Heart left ventricle (tissue), 16 donors: ENCODE results near the gene RFX2. TPM values are rescaled to one million over a fixed set of nuclear protein-coding genes. Genes with fewer than 3 reads are reported as not detected.
"Not testable (repeated sequence)": the region's sequence is repeated elsewhere in the genome, so short reads cannot be mapped to it uniquely, and the experiment has no call there.

Experiments used
- ATAC-seq, 4 donors: fragments of 200-7000 bp; cut with Tn5 transposase; one replicate each; pipeline ENCODE4 v1.9.1; 2020 to 2022; ENCODE audit warnings: moderate library complexity in 4 of 4, mild to moderate bottlenecking in 3 of 4, moderate number of reproducible peaks in 1 of 4
- DNase-seq, 5 donors: peaks; one replicate each; pipeline ENCODE4 v3.0.0-alpha.2; 2020
- H3K27ac ChIP-seq, 12 donors: fragments of 200-600 bp; sonication (generic) in 4 of 12; one replicate each; pipeline versions ENCODE4 v1.5.0 to v1.8.0; 2016 to 2022; ENCODE audit warnings: mild to moderate bottlenecking in 2 of 12
- H3K27me3 ChIP-seq, 9 donors: fragments of 200-600 bp; sonication (generic) in 2 of 9; one replicate each; pipeline versions ENCODE4 v1.5.1 to v1.8.0; 2016 to 2022; ENCODE audit warnings: mild to moderate bottlenecking in 3 of 9
- H3K36me3 ChIP-seq, 9 donors: fragments of 200-600 bp; sonication (generic) in 2 of 9; one replicate each; pipeline versions ENCODE4 v1.5.0 to v1.8.0; 2018 to 2022; ENCODE audit warnings: mild to moderate bottlenecking in 2 of 9
- H3K4me1 ChIP-seq, 12 donors: fragments of 200-600 bp; sonication (generic) in 4 of 12; one replicate each; pipeline versions ENCODE4 v1.5.0 to v1.8.0; 2016 to 2022; ENCODE audit warnings: mild to moderate bottlenecking in 3 of 12
- H3K4me3 ChIP-seq, 12 donors: fragments of 200-600 bp; sonication (generic) in 4 of 12; one replicate each; pipeline versions ENCODE4 v1.5.0 to v1.8.0; 2017 to 2022; ENCODE audit warnings: mild to moderate bottlenecking in 9 of 12, moderate library complexity in 4 of 12
- H3K9me3 ChIP-seq, 12 donors: fragments of 200-600 bp; sonication (generic) in 4 of 12; one replicate each; pipeline versions ENCODE4 v1.5.0 to v1.8.0; 2016 to 2022; ENCODE audit warnings: mild to moderate bottlenecking in 1 of 12
- POLR2A ChIP-seq, 2 donors: fragments of 450-650 bp; IDR thresholded peaks; one replicate each; pipeline ENCODE4 v1.6.1; 2017; ENCODE audit warnings: antibody characterized with exemption in 2 of 2, mild to moderate bottlenecking in 2 of 2, moderate library complexity in 2 of 2
- WGBS, 4 donors: extraction: QIAGEN DNeasy Blood & Tissue Kit in 2 of 4; methylation state at CpG; one replicate each; pipeline versions ENCODE4 v1.1.5 to v1.1.7; 2013 to 2018; 5-methylcytosine and 5-hydroxymethylcytosine counted together
- intact Hi-C, 10 donors: fragments of 100-400 bp; cut with DNase I; formaldehyde crosslinking; loops; one replicate each; pipeline versions ENCODE4 v1.11.1 to v1.14.2; 2022
- polyA plus RNA-seq, 2 donors: library from polyadenylated mRNA; stranded (reverse); fragments of 200-250 nt; gene quantifications; one replicate each; pipeline ENCODE4 v1.2.3, GENCODE V29; 2013
- total RNA-seq, 9 donors: library from RNA; depleted of rRNA in 2 of 9; stranded (reverse); fragments of >200 nt in 2 of 9; fragmentation: NEBNext Ultra II Directional in 3 of 9; extraction: Animal tissue kit (Norgen Biotek cat#: 25700) in 3 of 9; gene quantifications; one replicate each; pipeline versions ENCODE4 v1.1.0 to v1.2.4, GENCODE V29; 2016 to 2023
- TF ChIP-seq, protein P1 (sequence below), 12 donors: fragments of 200-600 bp; sonication (generic) in 4 of 12; IDR thresholded peaks; one replicate each; pipeline versions ENCODE4 v1.5.0 to v1.8.0; 2018 to 2022; ENCODE audit warnings: antibody characterized with exemption in 12 of 12, mild to moderate bottlenecking in 5 of 12
- donor health status: ischemic (EF 13 %, LVEDD 7.1; RV severe dilation, severe dysfunction).
- donor health status: healthy with polysubstance abuse.
- donor health status: DM: no; HTN: yes; CAD: no.
- donor health status: DM: no; HTN: no; CAD: no.
- donor health status: ischemic (EF 25% LVEDD 6.9; RV normal size, moderate dysfunction).
- donor health status: ischemic (EF 25% LVEDD 5.7; RV mildly dilated, moderate dysfunction).
- donor health status: healthy.
- donor health status: DM: yes; HTN: yes; CAD: no.
- donor health status: ischemic (EF 35%, LVEDD 5.7; RV mildly dilated, moderate dysfunction).
- donor health status: nonischemic (EF 11% LVEDD 7.7; RV severe dilation, severe dysfunction).
- donor health status: DM: yes; HTN: yes; CAD: no.
- donor health status: PGD.
- donor health status: ischemic (EF 29% LVEDD 5.4; RV normal size, mild dysfunction).
- donor health status: nonischemic (EF 23%, LVEDD 6.1; RV moderate dilation, normal function).

Gene RFX2
- total and polyA plus RNA-seq, 11 donors, result 2.8 to 20.0 (median 5.9) TPM

DNA sequence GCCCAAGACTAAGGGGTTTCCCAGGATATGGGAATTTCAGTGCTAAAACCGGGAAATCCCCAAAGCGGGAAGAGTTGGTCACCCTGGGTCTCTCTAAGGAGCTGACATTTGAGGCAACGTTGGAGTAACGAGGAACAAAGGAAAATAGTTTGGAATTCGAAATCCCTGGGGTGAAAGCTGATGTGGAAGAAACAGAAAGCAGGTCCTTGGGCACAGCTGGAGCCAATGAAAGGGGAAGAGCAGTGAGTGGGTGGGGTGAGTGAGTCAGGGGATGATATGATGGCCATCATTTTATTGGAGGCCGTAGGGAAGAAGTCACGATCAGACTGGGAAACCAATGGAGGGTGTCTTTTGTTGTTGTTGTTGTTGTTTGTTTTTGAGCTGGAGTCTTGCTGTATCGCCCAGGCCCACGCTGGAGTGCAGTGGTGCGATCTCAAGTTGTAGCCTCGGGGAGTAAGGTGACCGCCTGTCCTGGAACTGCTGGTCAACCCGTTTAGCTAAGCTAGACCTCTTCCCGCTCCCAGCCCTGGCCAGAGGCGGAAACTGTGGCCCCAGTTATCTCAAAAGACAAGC is 3.4 kb upstream of the RFX2 start:
- TF ChIP-seq POLR2A (IDR thresholded peaks at IDR 0.05), result no peak
- TF ChIP-seq, protein P1, sequence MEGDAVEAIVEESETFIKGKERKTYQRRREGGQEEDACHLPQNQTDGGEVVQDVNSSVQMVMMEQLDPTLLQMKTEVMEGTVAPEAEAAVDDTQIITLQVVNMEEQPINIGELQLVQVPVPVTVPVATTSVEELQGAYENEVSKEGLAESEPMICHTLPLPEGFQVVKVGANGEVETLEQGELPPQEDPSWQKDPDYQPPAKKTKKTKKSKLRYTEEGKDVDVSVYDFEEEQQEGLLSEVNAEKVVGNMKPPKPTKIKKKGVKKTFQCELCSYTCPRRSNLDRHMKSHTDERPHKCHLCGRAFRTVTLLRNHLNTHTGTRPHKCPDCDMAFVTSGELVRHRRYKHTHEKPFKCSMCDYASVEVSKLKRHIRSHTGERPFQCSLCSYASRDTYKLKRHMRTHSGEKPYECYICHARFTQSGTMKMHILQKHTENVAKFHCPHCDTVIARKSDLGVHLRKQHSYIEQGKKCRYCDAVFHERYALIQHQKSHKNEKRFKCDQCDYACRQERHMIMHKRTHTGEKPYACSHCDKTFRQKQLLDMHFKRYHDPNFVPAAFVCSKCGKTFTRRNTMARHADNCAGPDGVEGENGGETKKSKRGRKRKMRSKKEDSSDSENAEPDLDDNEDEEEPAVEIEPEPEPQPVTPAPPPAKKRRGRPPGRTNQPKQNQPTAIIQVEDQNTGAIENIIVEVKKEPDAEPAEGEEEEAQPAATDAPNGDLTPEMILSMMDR (IDR thresholded peaks at IDR 0.05), result no peak
- Histone ChIP-seq H3K4me1 (peaks cover 0 to 24% (median 9%) of the 10 kb centered on the region in 12 donors), H3K27ac (no peak overlapping the region), H3K27me3 (no peaks in the 10 kb centered on the region), H3K4me3 (no peak overlapping the region), H3K9me3 (peaks cover 0 to 9% (median 0%) of the 10 kb centered on the region in 12 donors), H3K36me3 (no peaks in the 10 kb centered on the region)
- WGBS, 4 donors, result 70 to 79% (median 74%) methylated on average over 13 to 15 of the region's 15 CpGs
- intact Hi-C loops, result loop anchor here in 1 of 10 donors (5.0 kb wide), 1 partner anchor 61 kb away; no protein-coding TSS in a partner anchor
- DNase-seq (no peak), ATAC-seq (no peak)

DNA sequence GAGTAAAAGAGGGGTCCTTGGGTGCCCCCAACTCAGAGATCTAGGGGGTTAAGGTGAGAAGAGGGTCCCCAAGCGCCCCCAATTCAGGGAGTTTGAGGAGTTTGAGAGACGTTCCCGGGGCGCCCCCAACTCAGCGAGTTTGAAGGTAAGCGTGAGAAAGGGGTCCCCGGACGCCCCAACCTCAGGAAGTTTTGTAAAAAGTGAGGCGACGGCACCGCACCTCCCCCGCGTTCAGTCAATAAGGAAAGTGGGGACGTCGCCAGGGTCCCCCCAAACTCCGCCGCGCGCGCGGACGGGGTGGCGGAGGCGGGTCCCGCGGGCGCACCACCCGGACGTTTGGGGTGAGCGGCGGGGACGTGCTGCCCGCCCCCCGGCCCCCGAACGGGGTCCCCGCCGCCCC is 353 bp downstream of the RFX2 start:
- peak overlapping the region in 9 of 12 donors; percentile 17 to 93 (median 85) for H3K27ac ChIP-seq
- no peaks in the 10 kb centered on the region for H3K27me3 ChIP-seq
- 0 to 2% (median 1%) methylated on average over 11 to 38 of the region's 38 CpGs for WGBS, 4 donors
- no peaks in the 10 kb centered on the region for H3K36me3 ChIP-seq
- H3K4me3 ChIP-seq, result peak overlapping the region; percentile 48 to 84 (median 70)
- no peak for ATAC-seq
- H3K9me3 ChIP-seq, result no peaks in the 10 kb centered on the region
- peaks cover 0 to 38% (median 16%) of the 10 kb centered on the region in 12 donors for H3K4me1 ChIP-seq
- no peak for DNase-seq
- TF ChIP-seq, protein P1 (IDR thresholded peaks at IDR 0.05), result no peak
- TF ChIP-seq POLR2A (IDR thresholded peaks at IDR 0.05), result no peak
- intact Hi-C loops, result loop anchor here in 7 of 10 donors (1.0 to 5.0 kb wide), 6 partner anchors 43 to 58 kb away; no protein-coding TSS in a partner anchor

DNA sequence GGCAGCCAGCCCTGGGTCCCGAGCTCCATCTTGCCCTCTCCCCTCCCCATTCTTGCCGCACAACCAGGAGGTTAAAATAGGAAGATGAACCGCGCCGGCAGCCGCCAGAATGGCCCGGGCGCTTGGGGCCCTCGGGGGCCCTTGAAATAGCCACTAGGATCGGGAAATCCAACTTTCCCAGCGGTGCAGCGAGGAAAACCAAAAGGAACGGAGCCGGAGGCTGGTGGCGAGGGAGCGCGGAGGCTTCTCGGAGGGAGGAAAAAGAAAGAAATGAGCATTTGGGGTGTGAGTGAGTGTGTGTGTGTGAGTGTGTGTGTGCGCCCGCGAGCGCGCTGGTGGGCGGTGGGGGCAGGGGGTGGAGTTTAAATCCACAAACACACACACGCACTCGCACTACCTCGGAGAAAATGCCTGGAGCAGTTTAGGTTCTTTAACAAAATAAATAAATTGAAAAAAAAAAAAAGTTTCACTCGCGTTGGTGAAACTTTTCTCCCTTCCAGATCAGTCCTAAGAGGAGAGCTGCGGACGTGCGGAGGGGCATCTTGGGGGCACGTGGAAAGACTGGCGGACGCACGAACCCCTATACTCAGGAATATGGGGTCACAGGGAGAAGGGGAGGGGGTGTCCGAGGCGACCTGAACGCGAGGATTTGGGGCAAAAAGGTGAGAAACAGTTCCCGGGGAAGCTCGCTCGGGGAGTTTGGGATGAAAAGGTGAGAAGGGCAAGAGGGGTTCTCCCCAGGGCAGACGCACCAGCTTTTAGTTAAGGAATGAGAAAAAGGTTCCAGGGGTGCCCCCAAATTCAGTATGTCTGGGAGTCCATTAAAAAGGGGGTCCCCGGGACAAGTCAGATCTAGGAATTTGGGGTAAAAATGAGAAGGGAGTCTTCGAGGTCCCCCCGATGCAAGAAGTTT is 1.3 kb downstream of the RFX2 start:
- Histone ChIP-seq H3K9me3 (no peaks in the 10 kb centered on the region), H3K27ac (peak overlapping the region; percentile 63 to 93 (median 84)), H3K36me3 (no peaks in the 10 kb centered on the region), H3K4me3 (peak overlapping the region; percentile 48 to 84 (median 70)), H3K27me3 (no peaks in the 10 kb centered on the region), H3K4me1 (peaks cover 0 to 45% (median 23%) of the 10 kb centered on the region in 12 donors)
- TF ChIP-seq, protein P1 (IDR thresholded peaks at IDR 0.05), result no peak
- TF ChIP-seq POLR2A (IDR thresholded peaks at IDR 0.05), result peak in 1 of 2 donors; percentile 24
- DNase-seq (peak; percentile 65 to 83 (median 74)), ATAC-seq (peak in 2 of 4 donors; percentile 9 to 29)
- 1 to 2% (median 1%) methylated on average over 47 of the region's 47 CpGs for WGBS, 4 donors
- intact Hi-C loops, result loop anchor here in 4 of 10 donors (1.0 to 5.0 kb wide), 4 partner anchors 42 to 52 kb away; no protein-coding TSS in a partner anchor

DNA sequence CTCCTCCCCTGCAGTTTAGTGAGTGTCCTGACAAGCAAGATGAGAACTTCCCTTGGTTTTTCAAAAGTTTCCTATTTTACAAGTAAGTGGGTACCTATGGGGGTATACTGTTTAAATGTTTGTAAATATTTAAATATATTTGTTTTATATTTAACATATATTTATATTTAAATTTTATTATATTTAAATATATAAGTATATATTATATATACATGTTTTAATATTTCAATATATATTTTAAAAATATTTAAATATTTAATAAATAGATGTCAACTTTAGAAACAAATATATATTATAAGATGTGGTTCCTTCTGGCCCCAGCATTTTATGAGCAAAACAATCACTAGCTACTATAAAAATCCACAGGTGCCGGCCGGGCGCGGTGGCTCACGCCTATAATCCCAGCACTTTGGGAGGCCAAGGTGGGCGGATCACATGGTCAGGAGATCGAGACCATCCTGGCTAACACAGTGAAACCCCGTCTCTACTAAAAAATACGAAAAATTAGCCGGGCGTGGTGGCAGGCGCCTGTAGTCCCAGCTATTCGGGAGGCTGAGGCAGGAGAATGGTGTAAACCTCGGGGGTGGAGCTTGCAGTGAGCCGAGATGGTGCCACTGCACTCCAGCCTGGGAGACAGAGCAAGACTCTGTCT is 3.5 kb downstream of the RFX2 start:
- H3K27me3 ChIP-seq, DNase-seq, H3K36me3 ChIP-seq, H3K9me3 ChIP-seq, ATAC-seq, H3K4me3 ChIP-seq: not testable (repeated sequence)
- Histone ChIP-seq H3K4me1 (peaks cover 0 to 59% (median 37%) of the 10 kb centered on the region in 12 donors), H3K27ac (peak overlapping the region in 1 of 12 donors; percentile 90)
- intact Hi-C loops, result loop anchor here in 2 of 10 donors (5.0 kb wide), 2 partner anchors 39 to 49 kb away; no protein-coding TSS in a partner anchor
- WGBS, 4 donors, result 93 to 96% (median 95%) methylated on average over 15 of the region's 15 CpGs
